Dendritic cell treated with granulocyte-macrophage colony-stimulating factor and Interleukin-4, amounts not matched to agents 40 ng/mL and 50 ng/mL, for 4 days (primary cell): ENCODE data around the gene PLIN5.

Experiments used
- H3K27ac Mint-ChIP-seq: one replicate; pipeline ENCODE4 v1.8.0; 2022; ENCODE audit warnings: mild to moderate bottlenecking, mixed read lengths
- H3K27me3 Mint-ChIP-seq: one replicate; pipeline ENCODE4 v1.8.0; 2022; ENCODE audit warnings: mild to moderate bottlenecking, mixed read lengths
- H3K36me3 Mint-ChIP-seq: one replicate; pipeline ENCODE4 v1.8.0; 2022; ENCODE audit warnings: low read depth, mixed read lengths
- H3K4me1 Mint-ChIP-seq: one replicate; pipeline ENCODE4 v1.8.0; 2022; ENCODE audit warnings: low read depth, mixed read lengths
- H3K4me3 Mint-ChIP-seq: one replicate; pipeline ENCODE4 v1.8.0; 2022; ENCODE audit warnings: mild to moderate bottlenecking, moderate library complexity, mixed read lengths
- H3K9me3 Mint-ChIP-seq: one replicate; pipeline ENCODE4 v1.8.0; 2022; ENCODE audit warnings: mixed read lengths
- intact Hi-C: fragments of 100-400 bp; cut with micrococcal nuclease; formaldehyde crosslinking; loops from one replicate; pipeline ENCODE4 v1.15.0; 2022

The PLIN5 gene

GRCh38 chr19:4515732-4516131 is 19.3 kb downstream of the PLIN5 start:
- intact Hi-C loops: no loop called here
- peaks cover 20% of the 10 kb centered on the region for H3K27me3 Mint-ChIP-seq
- H3K27ac Mint-ChIP-seq: no peak overlapping the region
- no peak overlapping the region for H3K4me3 Mint-ChIP-seq
- H3K36me3 Mint-ChIP-seq: no peaks in the 10 kb centered on the region
- H3K4me1 Mint-ChIP-seq: no peaks in the 10 kb centered on the region
- H3K9me3 Mint-ChIP-seq: no peaks in the 10 kb centered on the region

DNA sequence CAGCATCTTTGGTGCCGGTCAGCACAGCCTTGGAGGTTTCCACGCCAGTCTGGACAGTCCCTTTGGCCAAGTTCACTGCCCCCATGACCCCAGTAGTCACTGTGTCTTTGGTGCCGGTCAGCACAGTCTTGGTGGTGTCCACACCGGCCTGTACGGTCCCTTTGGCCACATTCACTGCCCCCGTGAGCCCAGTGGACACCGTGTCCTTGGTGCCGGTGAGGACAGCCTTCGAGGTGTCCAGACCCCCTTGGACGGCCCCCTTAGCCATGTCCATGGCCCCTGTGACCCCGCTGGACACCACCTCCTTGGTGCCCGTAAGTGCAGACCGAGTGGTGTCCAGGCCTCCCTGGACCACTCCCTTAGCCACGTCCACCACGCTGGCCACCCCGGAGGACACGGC is 21.8 kb downstream of the PLIN5 start:
- Mint-ChIP-seq H3K27me3 (peaks cover 13% of the 10 kb centered on the region), H3K27ac (no peak overlapping the region), H3K36me3 (no peaks in the 10 kb centered on the region), H3K4me3 (no peak overlapping the region), H3K4me1 (no peaks in the 10 kb centered on the region), H3K9me3 (no peaks in the 10 kb centered on the region)
- intact Hi-C loops: no loop called here

GRCh38 chr19:4512070-4512469 is 23.0 kb downstream of the PLIN5 start:
- Mint-ChIP-seq H3K4me3 (no peak overlapping the region), H3K36me3 (no peaks in the 10 kb centered on the region), H3K9me3 (no peaks in the 10 kb centered on the region), H3K4me1 (no peaks in the 10 kb centered on the region), H3K27ac (no peak overlapping the region), H3K27me3 (peaks cover 12% of the 10 kb centered on the region)
- intact Hi-C loops: no loop called here

DNA sequence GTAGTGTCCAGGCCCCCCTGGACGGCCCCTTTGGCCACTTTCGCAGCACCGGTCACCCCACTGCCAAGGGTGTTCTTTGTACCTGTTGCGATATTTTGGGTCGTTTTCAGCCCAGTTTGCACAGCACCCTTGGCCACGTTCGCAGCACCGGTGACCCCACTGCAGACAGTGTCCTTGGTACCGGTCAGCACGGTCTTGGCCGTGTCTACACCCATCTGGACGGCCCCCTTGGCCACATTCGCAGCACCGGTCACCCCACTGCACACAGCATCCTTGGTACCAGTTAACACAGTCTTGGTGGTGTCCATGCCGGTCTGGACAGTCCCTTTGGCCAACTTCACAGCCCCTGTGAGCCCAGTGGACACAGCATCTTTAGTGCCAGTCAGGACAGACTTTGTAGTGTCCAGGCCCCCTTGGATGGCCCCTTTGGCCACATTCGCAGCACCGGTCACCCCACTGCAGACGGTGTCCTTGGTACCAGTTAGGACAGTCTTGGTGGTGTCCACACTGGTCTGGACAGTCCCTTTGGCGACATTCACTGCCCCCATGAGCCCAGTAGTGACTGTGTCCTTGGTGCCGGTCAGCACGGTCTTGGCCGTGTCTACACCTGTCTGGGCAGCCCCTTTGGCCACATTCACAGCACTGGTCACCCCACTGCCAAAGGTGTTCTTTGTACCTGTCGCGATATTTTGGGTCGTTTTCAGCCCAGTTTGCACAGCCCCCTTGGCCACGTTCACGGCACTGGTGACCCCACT is 23.5 kb downstream of the PLIN5 start:
- H3K9me3 Mint-ChIP-seq: no peaks in the 10 kb centered on the region
- intact Hi-C loops: no loop called here
- peaks cover 9% of the 10 kb centered on the region for H3K27me3 Mint-ChIP-seq
- H3K36me3 Mint-ChIP-seq: no peaks in the 10 kb centered on the region
- H3K27ac Mint-ChIP-seq: no peak overlapping the region
- no peak overlapping the region for H3K4me3 Mint-ChIP-seq
- peaks cover 4% of the 10 kb centered on the region for H3K4me1 Mint-ChIP-seq

- H3K36me3 Mint-ChIP-seq: no peaks in the 10 kb centered on the region
- no peak overlapping the region for H3K27ac Mint-ChIP-seq
- no peak overlapping the region for H3K4me3 Mint-ChIP-seq
- intact Hi-C loops: no loop called here
- peaks cover 12% of the 10 kb centered on the region for H3K4me1 Mint-ChIP-seq
- H3K9me3 Mint-ChIP-seq: no peaks in the 10 kb centered on the region
- H3K27me3 Mint-ChIP-seq: peaks cover 8% of the 10 kb centered on the region
Observed at GRCh38 chr19:4510435-4511255, 24.4 kb downstream of the PLIN5 start.

GRCh38 chr19:4508698-4509097 is 26.3 kb downstream of the PLIN5 start:
- intact Hi-C loops: no loop called here
- H3K27ac Mint-ChIP-seq: no peak overlapping the region
- peaks cover 5% of the 10 kb centered on the region for H3K27me3 Mint-ChIP-seq
- peaks cover 31% of the 10 kb centered on the region for H3K4me1 Mint-ChIP-seq
- H3K4me3 Mint-ChIP-seq: no peak overlapping the region
- H3K36me3 Mint-ChIP-seq: no peaks in the 10 kb centered on the region
- H3K9me3 Mint-ChIP-seq: no peaks in the 10 kb centered on the region

DNA sequence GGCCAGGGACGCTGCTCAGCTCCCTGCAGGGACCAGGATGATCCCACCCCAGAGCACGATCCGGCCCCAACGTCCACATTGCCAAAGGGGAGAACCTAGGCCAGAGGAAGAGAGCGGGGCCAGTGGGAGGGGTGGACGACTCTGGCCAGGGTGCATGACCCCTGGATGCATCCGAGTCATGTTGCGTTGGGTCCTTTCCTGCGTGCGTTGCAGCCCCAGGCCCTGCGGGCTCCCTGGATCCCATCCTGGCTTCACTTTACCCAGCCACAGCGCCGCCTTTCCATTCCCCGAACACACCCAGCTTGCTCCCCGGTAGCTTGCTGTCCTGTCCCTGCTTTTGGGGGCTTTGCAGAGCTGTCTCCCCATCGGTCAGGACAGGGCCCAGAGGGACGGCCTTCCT is 27.2 kb downstream of the PLIN5 start:
- H3K27me3 Mint-ChIP-seq: no peaks in the 10 kb centered on the region
- peaks cover 31% of the 10 kb centered on the region for H3K4me1 Mint-ChIP-seq
- no peaks in the 10 kb centered on the region for H3K36me3 Mint-ChIP-seq
- intact Hi-C loops: no loop called here
- no peaks in the 10 kb centered on the region for H3K9me3 Mint-ChIP-seq
- no peak overlapping the region for H3K4me3 Mint-ChIP-seq
- no peak overlapping the region for H3K27ac Mint-ChIP-seq

GRCh38 chr19:4507150-4507452 is 27.9 kb downstream of the PLIN5 start:
- Mint-ChIP-seq H3K4me3 (no peak overlapping the region), H3K36me3 (no peaks in the 10 kb centered on the region), H3K4me1 (peaks cover 31% of the 10 kb centered on the region), H3K27me3 (no peaks in the 10 kb centered on the region), H3K9me3 (no peaks in the 10 kb centered on the region), H3K27ac (no peak overlapping the region)
- intact Hi-C loops: no loop called here

DNA sequence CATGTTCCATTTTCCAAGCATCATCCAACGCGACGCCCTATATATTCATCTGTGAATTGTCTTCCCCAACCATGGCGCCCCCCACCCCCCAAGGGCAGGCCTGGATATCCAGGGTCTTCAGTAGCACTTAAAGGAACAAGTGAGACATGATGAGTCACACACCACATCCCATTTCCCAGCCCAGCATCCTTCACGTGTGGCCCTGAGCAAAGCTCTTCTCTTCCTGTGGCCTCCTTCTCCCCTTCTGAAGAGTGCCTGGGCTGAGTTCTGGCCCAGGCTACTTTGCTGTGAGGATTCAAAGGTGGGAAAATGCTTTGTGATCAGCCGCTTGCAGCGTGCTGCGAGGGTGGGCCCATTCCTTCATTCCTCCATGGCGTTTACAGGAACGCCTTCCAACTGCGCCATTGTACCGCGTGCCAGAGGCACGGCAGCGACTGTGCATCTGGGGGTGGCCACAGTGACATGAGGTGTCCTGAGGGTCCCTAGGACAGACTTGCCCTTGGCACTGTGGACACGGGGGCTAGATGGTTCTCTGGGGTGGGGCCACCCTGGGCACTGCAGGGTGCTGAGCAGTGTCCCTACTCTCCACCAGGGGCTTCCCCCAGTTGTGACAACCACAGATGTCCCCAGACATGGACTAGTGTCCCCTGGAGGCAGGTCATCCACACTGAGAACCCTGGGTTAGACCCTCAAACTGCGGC is 28.4 kb downstream of the PLIN5 start:
- Mint-ChIP-seq H3K27ac (no peak overlapping the region), H3K9me3 (no peaks in the 10 kb centered on the region), H3K27me3 (no peaks in the 10 kb centered on the region), H3K4me3 (no peak overlapping the region), H3K4me1 (peaks cover 31% of the 10 kb centered on the region), H3K36me3 (no peaks in the 10 kb centered on the region)
- intact Hi-C loops: no loop called here

GRCh38 chr19:4505570-4506448 is 29.2 kb downstream of the PLIN5 start:
- Mint-ChIP-seq H3K27me3 (no peaks in the 10 kb centered on the region), H3K27ac (no peak overlapping the region), H3K4me1 (peaks cover 31% of the 10 kb centered on the region), H3K4me3 (no peak overlapping the region), H3K36me3 (no peaks in the 10 kb centered on the region), H3K9me3 (no peaks in the 10 kb centered on the region)
- intact Hi-C loops: no loop called here

GRCh38 chr19:4504891-4505569 is 30.0 kb downstream of the PLIN5 start:
- intact Hi-C loops: no loop called here

GRCh38 chr19:4504297-4504701 is 30.7 kb downstream of the PLIN5 start:
- Mint-ChIP-seq H3K36me3 (no peaks in the 10 kb centered on the region), H3K9me3 (no peaks in the 10 kb centered on the region), H3K27ac (no peak overlapping the region), H3K4me3 (no peak overlapping the region), H3K4me1 (peaks cover 31% of the 10 kb centered on the region), H3K27me3 (no peaks in the 10 kb centered on the region)
- intact Hi-C loops: no loop called here

More at GRCh38 chr19:4504891-4505569, 30.0 kb downstream of the PLIN5 start:
- H3K9me3 Mint-ChIP-seq: no peaks in the 10 kb centered on the region
- no peaks in the 10 kb centered on the region for H3K27me3 Mint-ChIP-seq
- H3K4me3 Mint-ChIP-seq: no peak overlapping the region
- H3K36me3 Mint-ChIP-seq: no peaks in the 10 kb centered on the region
- H3K4me1 Mint-ChIP-seq: peaks cover 31% of the 10 kb centered on the region
- no peak overlapping the region for H3K27ac Mint-ChIP-seq

DNA sequence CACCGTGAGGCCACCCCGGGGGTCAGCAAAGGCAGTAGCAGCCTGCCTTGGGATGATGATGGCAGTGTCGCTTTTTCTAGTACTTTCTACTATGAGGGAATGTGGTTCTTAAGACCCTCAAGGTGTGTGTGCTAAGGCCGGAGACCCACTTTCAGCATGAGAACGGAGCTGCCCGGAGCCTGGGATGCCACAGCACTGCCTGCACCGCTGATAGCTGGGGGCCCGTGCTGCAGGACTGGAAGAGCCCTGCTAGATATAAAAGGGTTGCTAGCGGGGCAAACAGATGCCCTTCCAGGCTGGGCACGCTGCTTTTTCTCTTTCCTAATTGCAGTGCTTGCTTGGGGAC is 31.2 kb downstream of the PLIN5 start:
- Mint-ChIP-seq H3K9me3 (no peaks in the 10 kb centered on the region), H3K4me3 (no peak overlapping the region), H3K27me3 (no peaks in the 10 kb centered on the region), H3K27ac (no peak overlapping the region), H3K36me3 (no peaks in the 10 kb centered on the region), H3K4me1 (peaks cover 31% of the 10 kb centered on the region)
- intact Hi-C loops: no loop called here
